ENCODE measurements around the gene FAM3B.

DNA sequence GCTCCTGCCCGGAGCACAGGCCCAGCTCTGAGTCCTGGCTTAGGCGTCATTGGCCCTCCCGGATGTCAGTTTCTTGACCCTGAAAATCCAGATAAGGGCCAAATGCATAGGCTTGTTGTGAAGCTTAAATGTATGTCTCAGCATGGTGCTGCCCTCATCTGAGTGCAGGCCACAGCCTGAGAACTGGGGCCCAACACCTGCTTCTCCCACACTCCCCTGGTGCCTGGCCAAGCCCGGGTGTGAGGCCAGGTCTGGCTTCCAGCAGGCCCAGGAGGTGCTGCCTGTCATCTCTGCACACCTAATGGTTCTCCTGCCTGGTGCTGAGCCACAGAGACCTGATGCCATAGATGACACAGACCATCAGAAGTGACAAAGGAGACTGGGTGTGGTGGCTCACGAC, 59.3 kb downstream of the FAM3B start:
- TF ChIP-seq, protein P1, sequence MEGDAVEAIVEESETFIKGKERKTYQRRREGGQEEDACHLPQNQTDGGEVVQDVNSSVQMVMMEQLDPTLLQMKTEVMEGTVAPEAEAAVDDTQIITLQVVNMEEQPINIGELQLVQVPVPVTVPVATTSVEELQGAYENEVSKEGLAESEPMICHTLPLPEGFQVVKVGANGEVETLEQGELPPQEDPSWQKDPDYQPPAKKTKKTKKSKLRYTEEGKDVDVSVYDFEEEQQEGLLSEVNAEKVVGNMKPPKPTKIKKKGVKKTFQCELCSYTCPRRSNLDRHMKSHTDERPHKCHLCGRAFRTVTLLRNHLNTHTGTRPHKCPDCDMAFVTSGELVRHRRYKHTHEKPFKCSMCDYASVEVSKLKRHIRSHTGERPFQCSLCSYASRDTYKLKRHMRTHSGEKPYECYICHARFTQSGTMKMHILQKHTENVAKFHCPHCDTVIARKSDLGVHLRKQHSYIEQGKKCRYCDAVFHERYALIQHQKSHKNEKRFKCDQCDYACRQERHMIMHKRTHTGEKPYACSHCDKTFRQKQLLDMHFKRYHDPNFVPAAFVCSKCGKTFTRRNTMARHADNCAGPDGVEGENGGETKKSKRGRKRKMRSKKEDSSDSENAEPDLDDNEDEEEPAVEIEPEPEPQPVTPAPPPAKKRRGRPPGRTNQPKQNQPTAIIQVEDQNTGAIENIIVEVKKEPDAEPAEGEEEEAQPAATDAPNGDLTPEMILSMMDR (IDR thresholded peaks at IDR 0.05; ENCODE audit: low read depth, low read length), result no peak
- no peak for TF ChIP-seq EZH2phosphoT487 (IDR thresholded peaks at IDR 0.05; ENCODE audit: low read depth)

All from OCI-LY3 (cell line).